GM18907 (cell line): Measurements from ENCODE around the gene TACC2.

Experiments used
- ATAC-seq: cut with Tn5 transposase; IDR thresholded peaks from one replicate; pipeline ENCODE4 v1.9.1; 2021; ENCODE audit warnings: mild to moderate bottlenecking, moderate library complexity; ENCODE audit not compliant: unreplicated experiment

Gene TACC2

GRCh38 chr10:122141821-122142640 is 153.1 kb downstream of the TACC2 start:
- no peak for ATAC-seq

- no peak for ATAC-seq
These were observed 153.8 kb downstream of the TACC2 start for GRCh38 chr10:122142641-122143237.

- no peak for ATAC-seq
These were observed 154.4 kb downstream of the TACC2 start for GRCh38 chr10:122143238-122143841.

- ATAC-seq: no peak
These were observed 155.2 kb downstream of the TACC2 start for GRCh38 chr10:122144199-122144598.

- no peak for ATAC-seq
These were observed 156.2 kb downstream of the TACC2 start for GRCh38 chr10:122145113-122145512.

GRCh38 chr10:122147663-122148062 is 158.7 kb downstream of the TACC2 start:
- no peak for ATAC-seq

GRCh38 chr10:122148876-122149560 is 160.1 kb downstream of the TACC2 start:
- ATAC-seq: no peak

- no peak for ATAC-seq
These were observed 160.9 kb downstream of the TACC2 start for GRCh38 chr10:122149561-122150505.

- no peak for ATAC-seq
These were observed 162.2 kb downstream of the TACC2 start for GRCh38 chr10:122151121-122151694.

- no peak for ATAC-seq
These were observed 163.6 kb downstream of the TACC2 start for GRCh38 chr10:122152544-122152943.

- ATAC-seq: no peak
These were observed 165.1 kb downstream of the TACC2 start for GRCh38 chr10:122154031-122154544.

- no peak for ATAC-seq
These were observed 165.8 kb downstream of the TACC2 start for GRCh38 chr10:122154545-122155366.

GRCh38 chr10:122157451-122157850 is 168.5 kb downstream of the TACC2 start:
- no peak for ATAC-seq

- ATAC-seq: no peak
These were observed 169.4 kb downstream of the TACC2 start for GRCh38 chr10:122158362-122158761.

- ATAC-seq: no peak
These were observed 170.4 kb downstream of the TACC2 start for GRCh38 chr10:122159141-122159970.

GRCh38 chr10:122161795-122162194 is 172.8 kb downstream of the TACC2 start:
- no peak for ATAC-seq

GRCh38 chr10:122162671-122163173 is 173.8 kb downstream of the TACC2 start:
- no peak for ATAC-seq
